Glutamatergic neuron (in vitro differentiated cells): Measurements from ENCODE around the gene RAF1. TPM values are rescaled to one million over a fixed set of nuclear protein-coding genes. Genes with fewer than 3 reads are reported as not detected.
"Not testable (repeated sequence)": the region's sequence is repeated elsewhere in the genome, so short reads cannot be mapped to it uniquely, and the experiment has no call there.

Source experiments
- DNase-seq: peaks from one replicate; pipeline ENCODE4 v3.0.0; 2022
- H3K27ac Mint-ChIP-seq: one replicate; pipeline ENCODE4 v1.8.0; 2020; ENCODE audit warnings: mild to moderate bottlenecking, mixed read lengths, inconsistent platforms; ENCODE audit not compliant: unreplicated experiment
- H3K27me3 Mint-ChIP-seq: one replicate; pipeline ENCODE4 v1.8.0; 2020; ENCODE audit warnings: mild to moderate bottlenecking, moderate library complexity, mixed read lengths, inconsistent platforms; ENCODE audit not compliant: unreplicated experiment
- H3K36me3 Mint-ChIP-seq: one replicate; pipeline ENCODE4 v1.8.0; 2020; ENCODE audit warnings: mild to moderate bottlenecking, mixed read lengths, inconsistent platforms; ENCODE audit not compliant: unreplicated experiment
- H3K4me1 Mint-ChIP-seq: one replicate; pipeline ENCODE4 v1.8.0; 2020; ENCODE audit warnings: mild to moderate bottlenecking, low read depth, mixed read lengths, inconsistent platforms; ENCODE audit not compliant: unreplicated experiment
- H3K4me3 Mint-ChIP-seq: one replicate; pipeline ENCODE4 v1.8.0; 2020; ENCODE audit warnings: mild to moderate bottlenecking, mixed read lengths, inconsistent platforms; ENCODE audit not compliant: unreplicated experiment
- H3K9me3 Mint-ChIP-seq: one replicate; pipeline ENCODE4 v1.8.0; 2020; ENCODE audit warnings: mild to moderate bottlenecking, moderate library complexity, mixed read lengths, inconsistent platforms; ENCODE audit not compliant: unreplicated experiment
- CTCF ChIP-seq: fragments of 200-600 bp; sonication (generic); IDR thresholded peaks from one replicate; pipeline ENCODE4 v1.5.0; 2021; ENCODE audit not compliant: partially characterized antibody, unreplicated experiment
- total RNA-seq: library from RNA; stranded (reverse); fragmentation: NEBNext Ultra II Directional; extraction: Animal tissue kit (Norgen Biotek cat#: 25700); gene quantifications from one replicate; pipeline ENCODE4 v1.2.1, GENCODE V29; 2021; ENCODE audit not compliant: unreplicated experiment

The RAF1 gene
- total RNA-seq, 1 donor from 2014 or later = 185 TPM

- peak; percentile 49 for DNase-seq
- H3K27ac Mint-ChIP-seq = peak overlapping the region; percentile 95
- no peaks in the 10 kb centered on the region for H3K36me3 Mint-ChIP-seq
- H3K27me3 Mint-ChIP-seq = peaks cover 4% of the 10 kb centered on the region
- peak overlapping the region; percentile 74 for H3K4me3 Mint-ChIP-seq
- peaks cover 5% of the 10 kb centered on the region for H3K9me3 Mint-ChIP-seq
- H3K4me1 Mint-ChIP-seq = peaks cover 16% of the 10 kb centered on the region
- no peak for TF ChIP-seq CTCF
Measured at GRCh38 chr3:12553921-12554391, 110.0 kb downstream of the RAF1 start.

- DNase-seq = no peak
- H3K4me1 Mint-ChIP-seq = peaks cover 9% of the 10 kb centered on the region
- no peak for TF ChIP-seq CTCF
- H3K4me3 Mint-ChIP-seq = no peak overlapping the region
- H3K27me3 Mint-ChIP-seq = no peaks in the 10 kb centered on the region
- no peaks in the 10 kb centered on the region for H3K36me3 Mint-ChIP-seq
- no peak overlapping the region for H3K27ac Mint-ChIP-seq
- no peaks in the 10 kb centered on the region for H3K9me3 Mint-ChIP-seq
Measured at GRCh38 chr3:12549971-12550760, 113.8 kb downstream of the RAF1 start.

DNA sequence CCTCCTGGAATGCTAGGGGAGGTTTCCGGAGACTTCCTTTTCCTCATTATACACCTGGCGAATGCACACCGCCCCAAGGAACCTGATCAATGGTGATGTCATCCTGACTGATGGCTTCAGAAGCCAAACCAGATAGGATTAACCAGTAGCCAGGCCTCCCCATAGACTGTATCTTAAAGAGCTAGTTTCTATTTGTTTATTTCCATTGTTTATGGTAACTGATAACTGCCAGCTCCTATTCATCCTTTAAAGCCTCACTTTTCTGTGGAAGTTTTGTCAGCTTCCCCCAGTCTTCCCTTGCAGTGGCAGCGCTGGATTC lies 118.5 kb downstream of the RAF1 start, which contains the start of gene MKRN2OS:
Gene MKRN2OS, minus strand, starts transcription at position 27 of the 319 bp plus-strand sequence. CDS start 35 bp downstream, outside the sequence.
- no peak for DNase-seq
- Mint-ChIP-seq H3K4me1 (peaks cover 9% of the 10 kb centered on the region), H3K4me3 (no peak within 1 kb of the TSS), H3K27me3 (peaks cover 4% of the 10 kb centered on the region), H3K27ac (no peak within 1 kb of the TSS), H3K9me3 (no peaks in the 10 kb centered on the region), H3K36me3 (no peaks in the 10 kb centered on the region)
- no peak for TF ChIP-seq CTCF

- Mint-ChIP-seq H3K27ac (no peak overlapping the region), H3K4me1 (peaks cover 9% of the 10 kb centered on the region), H3K9me3 (no peaks in the 10 kb centered on the region), H3K4me3 (no peak overlapping the region), H3K36me3 (no peaks in the 10 kb centered on the region), H3K27me3 (peaks cover 4% of the 10 kb centered on the region)
- DNase-seq = no peak
- no peak for TF ChIP-seq CTCF
Measured at GRCh38 chr3:12544652-12545472, 119.1 kb downstream of the RAF1 start.

DNA sequence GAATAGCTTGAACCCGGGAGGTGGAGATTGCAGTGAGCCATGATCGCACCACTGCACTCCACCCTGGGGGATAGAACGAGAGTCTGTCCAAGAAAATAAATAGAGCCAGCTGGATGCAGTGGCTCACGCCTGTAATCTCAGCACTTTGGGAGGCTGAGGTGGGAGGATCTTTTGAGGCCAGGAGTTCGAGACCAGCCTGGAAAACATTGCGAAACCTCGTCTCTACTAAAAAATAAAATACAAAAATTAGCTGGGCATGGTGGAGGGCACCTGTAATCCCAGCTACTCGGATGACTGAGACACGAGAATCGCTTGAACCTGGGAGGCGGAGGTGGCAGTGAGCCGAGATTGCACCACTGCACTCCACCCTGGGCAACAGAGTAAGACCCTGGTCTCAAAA lies 120.4 kb downstream of the RAF1 start:
- H3K27me3 Mint-ChIP-seq, H3K36me3 Mint-ChIP-seq, H3K4me1 Mint-ChIP-seq, H3K27ac Mint-ChIP-seq, H3K9me3 Mint-ChIP-seq, H3K4me3 Mint-ChIP-seq, DNase-seq: not testable (repeated sequence)
